ENCODE measurements around the gene CLDN1.

- TF ChIP-seq EP300 (IDR thresholded peaks at IDR 0.05; ENCODE audit: low read depth) (no peak), CTCF (IDR thresholded peaks at IDR 0.05) (no peak), POLR2A (IDR thresholded peaks at IDR 0.05) (no peak)
Measured at GRCh38 chr3:190361791-190362190, 39.5 kb upstream of the CLDN1 start.

Measured in transverse colon (tissue), 3 donors.